Measurements from ENCODE around the gene DCLK1. TPM values are rescaled to one million over a fixed set of nuclear protein-coding genes. Genes with fewer than 3 reads are reported as not detected.

The DCLK1 gene
- total RNA-seq, 1 experiment from 2014 or later = not detected

DNA sequence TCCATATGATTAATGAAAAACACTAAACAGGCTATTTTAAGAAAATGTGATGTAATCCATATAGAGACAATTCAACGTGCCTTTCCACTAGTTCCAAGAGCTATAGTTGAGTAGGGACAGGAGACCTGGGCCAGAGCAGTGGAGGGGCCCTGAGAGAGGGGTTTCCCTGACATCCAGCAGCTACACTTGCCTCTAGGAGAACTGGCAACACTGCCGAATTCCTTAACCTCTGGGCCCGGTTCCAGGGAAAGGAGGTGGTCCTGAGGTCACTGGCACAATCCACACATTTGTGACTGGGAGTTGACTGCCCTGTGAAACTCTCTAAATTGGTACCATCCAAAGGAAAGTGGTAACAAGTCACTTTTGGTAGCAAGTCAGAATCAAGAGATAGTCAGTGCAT, 264.4 kb downstream of the DCLK1 start:
- no peak overlapping the region for H3K4me3 Mint-ChIP-seq (ENCODE audit: unreplicated experiment)
- no peaks in the 10 kb centered on the region for H3K9me3 ChIP-seq
- ChIA-PET CTCF (no interaction called here), POLR2A (no interaction called here)
- H3K4me1 ChIP-seq = no peaks in the 10 kb centered on the region
- H3K36me3 Mint-ChIP-seq (ENCODE audit: insufficient read depth, unreplicated experiment) = no peaks in the 10 kb centered on the region
- TF ChIP-seq, protein P1, sequence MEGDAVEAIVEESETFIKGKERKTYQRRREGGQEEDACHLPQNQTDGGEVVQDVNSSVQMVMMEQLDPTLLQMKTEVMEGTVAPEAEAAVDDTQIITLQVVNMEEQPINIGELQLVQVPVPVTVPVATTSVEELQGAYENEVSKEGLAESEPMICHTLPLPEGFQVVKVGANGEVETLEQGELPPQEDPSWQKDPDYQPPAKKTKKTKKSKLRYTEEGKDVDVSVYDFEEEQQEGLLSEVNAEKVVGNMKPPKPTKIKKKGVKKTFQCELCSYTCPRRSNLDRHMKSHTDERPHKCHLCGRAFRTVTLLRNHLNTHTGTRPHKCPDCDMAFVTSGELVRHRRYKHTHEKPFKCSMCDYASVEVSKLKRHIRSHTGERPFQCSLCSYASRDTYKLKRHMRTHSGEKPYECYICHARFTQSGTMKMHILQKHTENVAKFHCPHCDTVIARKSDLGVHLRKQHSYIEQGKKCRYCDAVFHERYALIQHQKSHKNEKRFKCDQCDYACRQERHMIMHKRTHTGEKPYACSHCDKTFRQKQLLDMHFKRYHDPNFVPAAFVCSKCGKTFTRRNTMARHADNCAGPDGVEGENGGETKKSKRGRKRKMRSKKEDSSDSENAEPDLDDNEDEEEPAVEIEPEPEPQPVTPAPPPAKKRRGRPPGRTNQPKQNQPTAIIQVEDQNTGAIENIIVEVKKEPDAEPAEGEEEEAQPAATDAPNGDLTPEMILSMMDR (IDR thresholded peaks at IDR 0.05; ENCODE audit: insufficient read depth in 1 of 2, low read depth in 1 of 2, low read length in 1 of 2, severe bottlenecking in 1 of 2, unreplicated experiment in 1 of 2) = no peak
- intact Hi-C loops (cut with micrococcal nuclease; ENCODE audit: unreplicated experiment) = no loop called here
- no peaks in the 10 kb centered on the region for H3K36me3 ChIP-seq (ENCODE audit: control insufficient read depth, insufficient read depth, low read length)
- DNase-seq = no peak
- no peaks in the 10 kb centered on the region for H3K4me1 Mint-ChIP-seq (ENCODE audit: low read depth, unreplicated experiment)
- H3K9me3 Mint-ChIP-seq (ENCODE audit: unreplicated experiment) = peaks cover 9% of the 10 kb centered on the region
- H3K27ac Mint-ChIP-seq (ENCODE audit: unreplicated experiment) = no peak overlapping the region
- H3K27me3 Mint-ChIP-seq (ENCODE audit: insufficient read depth, unreplicated experiment) = peaks cover 13% of the 10 kb centered on the region
- H3K27me3 ChIP-seq (replicated peaks; ENCODE audit: control insufficient read depth, insufficient read depth, low read length) = no peaks in the 10 kb centered on the region
- BruUV-seq (replicated peaks) = no TSS peak
- no peak overlapping the region for H3K4me3 ChIP-seq (ENCODE audit: low read depth, low read length)

DNA sequence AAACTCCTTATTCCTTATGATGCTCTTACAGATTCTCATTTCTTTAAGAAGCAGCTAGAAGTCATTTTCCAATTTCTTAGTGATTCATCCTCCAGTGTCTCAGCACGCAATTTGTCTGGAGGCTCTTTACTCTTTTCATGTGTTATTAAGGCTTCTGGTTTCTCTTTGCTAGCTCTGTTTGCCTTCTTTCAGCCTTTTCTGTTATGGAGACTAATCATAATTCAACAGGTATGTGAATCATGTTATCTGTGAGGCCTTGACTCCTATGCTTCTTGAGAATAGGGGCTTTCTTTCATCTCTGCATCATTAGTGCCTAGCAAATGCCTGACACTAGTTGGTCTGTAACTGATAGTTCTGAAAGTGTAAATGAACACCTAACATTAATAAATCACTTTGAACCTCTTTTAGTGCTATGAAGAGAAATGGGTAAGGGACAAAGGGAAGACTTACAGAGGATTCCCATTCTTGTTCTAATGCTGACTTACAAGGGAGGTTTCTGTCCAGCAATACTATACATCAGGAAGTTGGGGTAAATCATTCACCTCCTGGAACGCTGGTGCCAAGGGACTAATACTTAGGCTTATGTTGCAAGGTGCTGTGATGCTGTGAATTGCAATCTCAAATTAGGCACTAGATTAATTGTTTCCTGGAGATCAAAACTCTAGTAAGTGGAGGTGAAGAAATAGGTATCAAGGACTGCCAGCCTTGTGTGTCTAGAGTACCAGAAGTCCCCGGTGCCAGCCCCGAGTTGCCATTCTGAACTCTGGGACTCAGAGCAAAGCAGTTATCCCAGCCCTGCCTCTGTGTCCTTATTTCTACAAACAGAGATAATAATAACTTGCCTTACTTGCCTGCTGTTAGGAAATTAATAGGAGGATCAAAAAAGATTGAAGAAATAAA, 265.6 kb downstream of the DCLK1 start:
- H3K4me1 ChIP-seq = no peaks in the 10 kb centered on the region
- H3K27ac Mint-ChIP-seq (ENCODE audit: unreplicated experiment) = no peak overlapping the region
- TF ChIP-seq, protein P1 (IDR thresholded peaks at IDR 0.05; ENCODE audit: insufficient read depth in 1 of 2, low read depth in 1 of 2, low read length in 1 of 2, severe bottlenecking in 1 of 2, unreplicated experiment in 1 of 2) = no peak
- DNase-seq = no peak
- BruUV-seq (replicated peaks) = no TSS peak
- no peaks in the 10 kb centered on the region for H3K27me3 ChIP-seq (replicated peaks; ENCODE audit: control insufficient read depth, insufficient read depth, low read length)
- H3K4me3 Mint-ChIP-seq (ENCODE audit: unreplicated experiment) = no peak overlapping the region
- intact Hi-C loops (cut with micrococcal nuclease; ENCODE audit: unreplicated experiment) = no loop called here
- no peaks in the 10 kb centered on the region for H3K9me3 ChIP-seq
- H3K9me3 Mint-ChIP-seq (ENCODE audit: unreplicated experiment) = peaks cover 9% of the 10 kb centered on the region
- H3K4me3 ChIP-seq (ENCODE audit: low read depth, low read length) = no peak overlapping the region
- ChIA-PET CTCF (no interaction called here), POLR2A (no interaction called here)
- no peaks in the 10 kb centered on the region for H3K36me3 ChIP-seq (ENCODE audit: control insufficient read depth, insufficient read depth, low read length)
- no peaks in the 10 kb centered on the region for H3K36me3 Mint-ChIP-seq (ENCODE audit: insufficient read depth, unreplicated experiment)
- H3K27me3 Mint-ChIP-seq (ENCODE audit: insufficient read depth, unreplicated experiment) = peaks cover 17% of the 10 kb centered on the region
- H3K4me1 Mint-ChIP-seq (ENCODE audit: low read depth, unreplicated experiment) = no peaks in the 10 kb centered on the region

DNA sequence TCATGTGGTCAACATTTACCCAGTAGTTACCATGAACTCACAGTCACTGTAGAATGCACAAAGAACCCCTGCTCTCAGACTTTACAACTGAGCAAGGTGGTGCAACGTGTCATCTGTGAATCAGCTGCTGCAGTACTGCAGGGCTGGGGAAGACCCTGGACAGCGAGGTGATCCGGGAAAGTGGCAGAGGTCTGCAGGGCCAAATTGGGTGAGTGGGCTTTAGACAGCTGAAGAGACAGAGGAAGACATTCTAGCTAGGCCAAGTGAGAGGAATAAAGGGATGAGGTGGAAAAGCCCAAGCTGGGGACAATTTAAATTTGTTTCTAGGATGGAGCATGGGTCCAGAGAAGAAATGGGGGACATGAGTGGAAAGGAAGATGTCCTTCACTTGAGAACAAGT, 270.5 kb downstream of the DCLK1 start:
- no peak for DNase-seq
- CTCF ChIA-PET = no interaction called here
- intact Hi-C loops (cut with micrococcal nuclease; ENCODE audit: unreplicated experiment) = no loop called here
- Mint-ChIP-seq H3K27ac (ENCODE audit: unreplicated experiment) (no peak overlapping the region), H3K9me3 (ENCODE audit: unreplicated experiment) (no peaks in the 10 kb centered on the region), H3K27me3 (ENCODE audit: insufficient read depth, unreplicated experiment) (peaks cover 12% of the 10 kb centered on the region), H3K4me3 (ENCODE audit: unreplicated experiment) (no peak overlapping the region), H3K36me3 (ENCODE audit: insufficient read depth, unreplicated experiment) (no peaks in the 10 kb centered on the region), H3K4me1 (ENCODE audit: low read depth, unreplicated experiment) (peaks cover 8% of the 10 kb centered on the region)
- Histone ChIP-seq H3K4me1 (no peaks in the 10 kb centered on the region), H3K9me3 (no peaks in the 10 kb centered on the region), H3K27me3 (replicated peaks; ENCODE audit: control insufficient read depth, insufficient read depth, low read length) (no peaks in the 10 kb centered on the region), H3K36me3 (ENCODE audit: control insufficient read depth, insufficient read depth, low read length) (no peaks in the 10 kb centered on the region), H3K4me3 (ENCODE audit: low read depth, low read length) (no peak overlapping the region)
- POLR2A ChIA-PET = no interaction called here
- TF ChIP-seq, protein P1 (IDR thresholded peaks at IDR 0.05; ENCODE audit: insufficient read depth in 1 of 2, low read depth in 1 of 2, low read length in 1 of 2, severe bottlenecking in 1 of 2, unreplicated experiment in 1 of 2) = no peak
- BruUV-seq (replicated peaks) = no TSS peak
